Stomach (tissue), 19 donors: ENCODE results near the gene GRIA3. TPM values are rescaled to one million over a fixed set of nuclear protein-coding genes. Genes with fewer than 3 reads are reported as not detected.

Experiments
- DNase-seq, 2 donors: peaks; one replicate each; pipeline versions ENCODE4 v3.0.0 to v3.0.0-alpha.2; 2013 to 2019
- H3K27ac ChIP-seq, 5 donors: fragments of 200-600 bp in 4 of 5; sonication (generic) in 4 of 5; one replicate each; pipeline ENCODE4 v1.5.1; 2013 to 2019; ENCODE audit warnings: mild to moderate bottlenecking in 1 of 5, moderate library complexity in 1 of 5
- H3K27me3 ChIP-seq, 3 donors: fragments of 200-600 bp; sonication (generic); one replicate each; pipeline ENCODE4 v1.5.1; 2017 to 2019; ENCODE audit warnings: mixed run types in 1 of 3
- H3K36me3 ChIP-seq, 4 donors: fragments of 200-600 bp; sonication (generic); 1 replicate in 3 of 4; 2 replicates in 1 of 4; pipeline ENCODE4 v1.5.1; 2016 to 2019
- H3K4me1 ChIP-seq, 4 donors: fragments of 200-600 bp; sonication (generic); one replicate each; pipeline ENCODE4 v1.5.1; 2016 to 2019
- H3K4me3 ChIP-seq, 4 donors: fragments of 200-600 bp; sonication (generic) in 3 of 4; one replicate each; pipeline ENCODE4 v1.5.1; 2016 to 2019; ENCODE audit warnings: mild to moderate bottlenecking in 1 of 4
- H3K9me3 ChIP-seq, 4 donors: fragments of 200-600 bp; sonication (generic); one replicate each; pipeline ENCODE4 v1.5.1; 2016 to 2019
- EP300 ChIP-seq: sonication (generic); formaldehyde crosslinking; IDR thresholded peaks from one replicate; pipeline ENCODE4 v1.6.1; 2017; ENCODE audit warnings: antibody characterized with exemption
- POLR2A ChIP-seq, 4 donors: fragments of 450-650 bp; IDR thresholded peaks; one replicate each; pipeline ENCODE4 v1.6.1; 2016; ENCODE audit warnings: antibody characterized with exemption in 4 of 4, control low read depth in 2 of 4, mild to moderate bottlenecking in 1 of 4, moderate library complexity in 1 of 4
- POLR2AphosphoS5 ChIP-seq, 3 donors: sonication (generic); formaldehyde crosslinking; IDR thresholded peaks; one replicate each; pipeline ENCODE4 v1.6.1; 2016; ENCODE audit warnings: antibody characterized with exemption in 3 of 3
- WGBS, 5 donors: extraction: QIAGEN DNeasy Blood & Tissue Kit in 3 of 5; methylation state at CpG; one replicate each; pipeline versions ENCODE4 v1.1.5 to v1.1.7; 2013 to 2018; 5-methylcytosine and 5-hydroxymethylcytosine counted together
- intact Hi-C: fragments of 100-400 bp; cut with DNase I; formaldehyde crosslinking; loops from one replicate; pipeline ENCODE4 v1.15.1; 2023; ENCODE audit warnings: low total_unique reads
- long read RNA-seq, 10 donors: transcript quantifications; one replicate each; lab custom pipeline, GENCODE V29; 2026
- polyA plus RNA-seq, 3 donors: library from polyadenylated mRNA; stranded (reverse); fragments of 200-250 nt; gene quantifications; one replicate each; pipeline ENCODE4 v1.2.3, GENCODE V29; 2013
- total RNA-seq, 5 donors: library from RNA; depleted of rRNA; stranded (reverse); fragments of >200 nt; gene quantifications; one replicate each; pipeline versions ENCODE4 v1.1.0 to v1.2.3, GENCODE V29; 2014 to 2016
- TF ChIP-seq, protein P1 (sequence below), 7 experiments: fragments of 450-650 bp in 4 of 7; fragments of 200-600 bp in 3 of 7; sonication (generic) in 3 of 7; IDR thresholded peaks; one replicate each; pipeline ENCODE4 v1.5.1; 2016 to 2019; ENCODE audit warnings: antibody characterized with exemption in 7 of 7, control low read depth in 2 of 7, mild to moderate bottlenecking in 1 of 7
- donor health status: healthy with polysubstance abuse.
- donor health status: Bipolar disorder and iron deficiency.
- donor health status: healthy.

Gene GRIA3
- 1 to 10 TPM in 2 of 5 donors, not detected in 3; 3.3 to 4.7 TPM for total RNA-seq
- polyA plus RNA-seq, result 1 to 10 TPM in 2 of 3 donors, under 1 TPM in 1; 0.87 to 2.1 (median 1.1) TPM
- long read RNA-seq, donor 1, result 0 reads
- long read RNA-seq, donor 2, result 0 reads
- long read RNA-seq, donor 3, result 0 reads
- long read RNA-seq, donor 4, result 0 reads
- long read RNA-seq, donor 5, full-length matches to known transcripts, result 1 of 1 reads
- long read RNA-seq, donor 5, partial matches to known transcripts, result 0 of 1 reads
- long read RNA-seq, donor 5, other reads (novel, unspliced or antisense), result 0 of 1 reads
- long read RNA-seq, donor 6, full-length matches to known transcripts, result 1 of 1 reads
- long read RNA-seq, donor 6, partial matches to known transcripts, result 0 of 1 reads
- long read RNA-seq, donor 6, other reads (novel, unspliced or antisense), result 0 of 1 reads
- long read RNA-seq, donor 7, result 0 reads
- long read RNA-seq, donor 8, result 0 reads
- long read RNA-seq, donor 9, result 0 reads
- long read RNA-seq, donor 10, result 0 reads

DNA sequence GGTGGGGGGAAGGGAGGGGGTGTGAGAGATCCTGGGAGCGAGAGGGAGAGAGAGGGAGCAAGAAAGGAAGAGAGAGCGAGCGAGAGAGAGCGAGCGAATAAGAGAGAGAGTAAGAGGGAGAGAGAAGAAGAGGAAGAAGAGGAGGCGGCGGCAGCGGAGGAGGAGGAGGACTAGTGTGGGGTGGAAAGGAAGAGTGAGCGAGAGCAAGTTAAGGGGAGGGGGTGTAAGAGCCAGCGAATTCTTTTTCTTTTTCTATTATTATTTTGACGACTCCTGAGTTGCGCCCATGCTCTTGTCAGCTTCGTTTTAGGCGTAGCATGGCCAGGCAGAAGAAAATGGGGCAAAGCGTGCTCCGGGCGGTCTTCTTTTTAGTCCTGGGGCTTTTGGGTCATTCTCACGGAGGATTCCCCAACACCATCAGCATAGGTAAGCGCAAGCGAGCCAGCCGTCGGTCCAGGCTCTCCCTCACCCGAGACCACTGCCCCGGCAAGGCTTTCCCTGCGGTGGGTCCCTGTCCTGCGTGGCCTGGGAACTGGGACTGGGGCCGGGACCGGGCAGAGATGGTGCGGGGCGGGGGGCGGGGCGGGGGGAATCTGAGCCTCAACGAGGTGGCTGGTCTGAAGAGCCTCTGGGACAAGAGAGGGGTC lies at the start of gene GRIA3:
Gene GRIA3, plus strand, starts transcription at position 60 of the 647 bp plus-strand sequence. Its CDS starts 258 bp downstream, at position 318.
- Histone ChIP-seq H3K27me3 (peaks cover 0 to 17% (median 9%) of the 10 kb centered on the region in 3 donors), H3K4me1 (peaks cover 0 to 8% (median 2%) of the 10 kb centered on the region in 4 donors)
- peak in 1 of 2 donors; percentile 41 for DNase-seq

DNA sequence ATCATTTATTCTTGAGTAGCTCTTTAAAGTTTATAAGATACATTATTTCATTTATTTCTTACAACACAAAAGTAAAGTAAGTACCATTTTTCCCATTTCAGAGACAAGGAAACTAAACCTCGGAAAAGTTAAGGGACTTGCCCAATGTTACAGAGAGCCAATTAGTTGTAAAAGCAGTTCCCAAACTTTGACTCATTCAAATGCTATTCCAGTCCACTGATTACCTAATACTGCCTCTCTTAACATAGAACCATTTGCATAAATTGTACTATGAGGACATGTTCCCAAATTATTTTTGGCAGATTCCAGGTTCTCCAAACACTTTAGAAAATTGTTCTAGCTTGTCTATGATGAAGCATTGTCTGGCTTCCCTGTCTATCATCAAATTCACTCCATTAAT lies 45.6 kb upstream of the GRIA3 start:
- no peak overlapping the region for H3K4me3 ChIP-seq
- 45 to 84% (median 72%) methylated on average over 1 of the region's 1 CpG for WGBS, 5 donors
- H3K4me1 ChIP-seq, result no peaks in the 10 kb centered on the region
- TF ChIP-seq POLR2AphosphoS5 (IDR thresholded peaks at IDR 0.05) (no peak), POLR2A (IDR thresholded peaks at IDR 0.05) (no peak), EP300 (no peak)
- TF ChIP-seq, protein P1, sequence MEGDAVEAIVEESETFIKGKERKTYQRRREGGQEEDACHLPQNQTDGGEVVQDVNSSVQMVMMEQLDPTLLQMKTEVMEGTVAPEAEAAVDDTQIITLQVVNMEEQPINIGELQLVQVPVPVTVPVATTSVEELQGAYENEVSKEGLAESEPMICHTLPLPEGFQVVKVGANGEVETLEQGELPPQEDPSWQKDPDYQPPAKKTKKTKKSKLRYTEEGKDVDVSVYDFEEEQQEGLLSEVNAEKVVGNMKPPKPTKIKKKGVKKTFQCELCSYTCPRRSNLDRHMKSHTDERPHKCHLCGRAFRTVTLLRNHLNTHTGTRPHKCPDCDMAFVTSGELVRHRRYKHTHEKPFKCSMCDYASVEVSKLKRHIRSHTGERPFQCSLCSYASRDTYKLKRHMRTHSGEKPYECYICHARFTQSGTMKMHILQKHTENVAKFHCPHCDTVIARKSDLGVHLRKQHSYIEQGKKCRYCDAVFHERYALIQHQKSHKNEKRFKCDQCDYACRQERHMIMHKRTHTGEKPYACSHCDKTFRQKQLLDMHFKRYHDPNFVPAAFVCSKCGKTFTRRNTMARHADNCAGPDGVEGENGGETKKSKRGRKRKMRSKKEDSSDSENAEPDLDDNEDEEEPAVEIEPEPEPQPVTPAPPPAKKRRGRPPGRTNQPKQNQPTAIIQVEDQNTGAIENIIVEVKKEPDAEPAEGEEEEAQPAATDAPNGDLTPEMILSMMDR (IDR thresholded peaks at IDR 0.05), result no peak
- intact Hi-C loops, result no loop called here
- H3K9me3 ChIP-seq, result no peaks in the 10 kb centered on the region
- no peak overlapping the region for H3K27ac ChIP-seq
- no peaks in the 10 kb centered on the region for H3K36me3 ChIP-seq
- H3K27me3 ChIP-seq, result no peaks in the 10 kb centered on the region
- DNase-seq, result no peak

More for the DNA sequence above, at the start of gene GRIA3:
- Histone ChIP-seq H3K27ac (peak within 1 kb of the TSS in 1 of 5 donors; percentile 8), H3K36me3 (no peaks in the 10 kb centered on the region), H3K9me3 (no peaks in the 10 kb centered on the region), H3K4me3 (peak within 1 kb of the TSS; percentile 39 to 49 (median 43))
- intact Hi-C loops, result no loop called here
- 0 to 34% (median 4%) methylated on average over 12 to 33 of the region's 33 CpGs for WGBS, 5 donors
- TF ChIP-seq EP300, result no peak
- TF ChIP-seq, protein P1 (IDR thresholded peaks at IDR 0.05), result no peak
- no peak for TF ChIP-seq POLR2A (IDR thresholded peaks at IDR 0.05)
- TF ChIP-seq POLR2AphosphoS5 (IDR thresholded peaks at IDR 0.05), result no peak

DNA sequence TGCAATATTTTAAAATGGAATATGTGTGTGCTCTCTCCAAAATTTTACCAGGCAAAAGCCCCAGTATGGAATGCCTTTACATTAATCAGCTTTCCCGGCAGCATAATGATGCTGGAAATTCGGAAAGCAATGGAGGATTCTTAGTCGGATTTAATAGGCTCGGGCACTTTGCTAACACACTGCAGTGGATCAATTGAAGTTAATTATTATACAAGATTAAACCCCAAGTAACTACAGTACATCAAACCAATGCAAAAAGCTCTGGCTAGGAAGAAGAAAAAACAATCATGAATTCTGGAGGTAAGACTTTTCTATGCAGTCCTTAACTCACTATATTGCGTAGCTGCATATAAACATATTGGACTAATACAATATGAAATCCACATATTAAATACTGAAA lies 43.6 kb upstream of the GRIA3 start:
- Histone ChIP-seq H3K4me3 (no peak overlapping the region), H3K9me3 (no peaks in the 10 kb centered on the region), H3K36me3 (no peaks in the 10 kb centered on the region), H3K27me3 (no peaks in the 10 kb centered on the region), H3K27ac (no peak overlapping the region), H3K4me1 (no peaks in the 10 kb centered on the region)
- no peak for DNase-seq
- intact Hi-C loops, result no loop called here
- TF ChIP-seq POLR2A (IDR thresholded peaks at IDR 0.05) (no peak), POLR2AphosphoS5 (IDR thresholded peaks at IDR 0.05) (no peak), EP300 (no peak)
- TF ChIP-seq, protein P1 (IDR thresholded peaks at IDR 0.05), result no peak
- WGBS, 5 donors, result 52 to 67% (median 63%) methylated on average over 5 of the region's 5 CpGs

DNA sequence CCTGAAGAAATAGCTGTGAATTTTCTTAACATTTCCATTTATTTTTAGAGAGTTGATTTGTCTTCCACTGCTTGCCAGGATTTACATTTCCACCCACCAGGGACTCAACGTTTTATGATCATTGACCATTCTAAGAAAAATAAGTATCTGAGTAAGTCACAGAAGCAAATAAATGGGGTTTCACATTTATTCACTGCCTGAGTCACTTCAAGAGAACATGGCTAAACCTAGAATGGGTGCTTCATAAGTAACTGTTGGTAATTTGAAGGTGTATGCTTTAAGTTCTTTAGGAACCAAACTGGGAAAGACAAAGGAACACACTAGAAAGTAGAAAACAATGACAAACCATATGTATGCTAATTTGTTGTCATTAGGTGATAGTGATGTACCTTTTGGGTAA lies 43.2 kb upstream of the GRIA3 start:
- TF ChIP-seq POLR2AphosphoS5 (IDR thresholded peaks at IDR 0.05) (no peak), EP300 (no peak), POLR2A (IDR thresholded peaks at IDR 0.05) (no peak)
- TF ChIP-seq, protein P1 (IDR thresholded peaks at IDR 0.05), result no peak
- Histone ChIP-seq H3K27ac (no peak overlapping the region), H3K4me1 (no peaks in the 10 kb centered on the region), H3K9me3 (no peaks in the 10 kb centered on the region), H3K4me3 (no peak overlapping the region), H3K27me3 (no peaks in the 10 kb centered on the region), H3K36me3 (no peaks in the 10 kb centered on the region)
- 19 to 43% (median 40%) methylated on average over 1 of the region's 1 CpG for WGBS, 5 donors
- no peak for DNase-seq
- intact Hi-C loops, result no loop called here
